HG03039 (cell line): ENCODE data around the gene POU2F2.

ENCODE experiments used
- ATAC-seq: cut with Tn5 transposase; IDR thresholded peaks from one replicate; pipeline ENCODE4 v1.9.1; 2021; ENCODE audit warnings: mild to moderate bottlenecking, moderate library complexity; ENCODE audit not compliant: unreplicated experiment

The POU2F2 gene

GRCh38 chr19:42129399-42130253 lies 2.6 kb downstream of the POU2F2 start:
- ATAC-seq: peak; percentile 41

GRCh38 chr19:42126574-42126973 lies 5.7 kb downstream of the POU2F2 start:
- no peak for ATAC-seq

DNA sequence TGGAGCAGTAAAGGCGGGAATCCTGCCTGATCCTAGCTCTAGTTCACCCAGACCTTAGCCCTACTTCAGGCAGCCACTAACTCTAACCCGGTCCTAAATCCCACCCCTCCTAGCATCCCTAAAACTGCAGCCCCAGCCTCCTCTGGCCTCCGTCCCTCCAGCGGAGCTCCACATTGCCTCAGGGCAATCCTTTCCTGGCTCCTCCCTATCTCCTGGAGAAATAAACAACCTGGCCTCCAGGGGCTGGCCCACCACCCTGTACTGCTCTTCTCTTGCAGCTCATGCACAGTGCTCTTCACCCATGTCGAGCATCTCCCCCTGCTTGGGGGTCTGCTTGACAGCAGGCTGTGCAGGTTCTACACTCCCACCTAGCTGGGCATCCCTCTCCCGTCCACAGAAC lies 6.7 kb downstream of the POU2F2 start:
- no peak for ATAC-seq

- ATAC-seq: no peak
Observed at GRCh38 chr19:42124386-42124901, 7.8 kb downstream of the POU2F2 start.

DNA sequence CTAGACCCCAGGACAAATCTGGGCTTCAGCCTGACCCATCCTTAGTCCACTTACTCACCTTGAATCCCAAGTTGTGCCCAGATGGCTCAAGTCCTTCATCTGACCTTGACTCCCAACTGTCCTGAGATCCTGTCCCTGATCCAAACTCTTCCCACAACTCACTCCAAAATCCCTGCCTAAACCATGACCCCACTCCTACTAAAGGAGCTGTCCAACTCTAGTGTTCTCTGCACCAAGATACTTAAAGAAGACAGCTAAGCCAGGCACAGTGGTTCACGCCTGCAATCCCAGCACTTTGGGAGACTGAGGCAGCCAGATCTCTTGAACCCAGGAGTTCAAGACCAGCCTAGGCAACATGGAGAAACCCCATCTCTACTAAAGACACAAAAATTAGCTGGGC lies 8.5 kb downstream of the POU2F2 start:
- ATAC-seq: no peak

DNA sequence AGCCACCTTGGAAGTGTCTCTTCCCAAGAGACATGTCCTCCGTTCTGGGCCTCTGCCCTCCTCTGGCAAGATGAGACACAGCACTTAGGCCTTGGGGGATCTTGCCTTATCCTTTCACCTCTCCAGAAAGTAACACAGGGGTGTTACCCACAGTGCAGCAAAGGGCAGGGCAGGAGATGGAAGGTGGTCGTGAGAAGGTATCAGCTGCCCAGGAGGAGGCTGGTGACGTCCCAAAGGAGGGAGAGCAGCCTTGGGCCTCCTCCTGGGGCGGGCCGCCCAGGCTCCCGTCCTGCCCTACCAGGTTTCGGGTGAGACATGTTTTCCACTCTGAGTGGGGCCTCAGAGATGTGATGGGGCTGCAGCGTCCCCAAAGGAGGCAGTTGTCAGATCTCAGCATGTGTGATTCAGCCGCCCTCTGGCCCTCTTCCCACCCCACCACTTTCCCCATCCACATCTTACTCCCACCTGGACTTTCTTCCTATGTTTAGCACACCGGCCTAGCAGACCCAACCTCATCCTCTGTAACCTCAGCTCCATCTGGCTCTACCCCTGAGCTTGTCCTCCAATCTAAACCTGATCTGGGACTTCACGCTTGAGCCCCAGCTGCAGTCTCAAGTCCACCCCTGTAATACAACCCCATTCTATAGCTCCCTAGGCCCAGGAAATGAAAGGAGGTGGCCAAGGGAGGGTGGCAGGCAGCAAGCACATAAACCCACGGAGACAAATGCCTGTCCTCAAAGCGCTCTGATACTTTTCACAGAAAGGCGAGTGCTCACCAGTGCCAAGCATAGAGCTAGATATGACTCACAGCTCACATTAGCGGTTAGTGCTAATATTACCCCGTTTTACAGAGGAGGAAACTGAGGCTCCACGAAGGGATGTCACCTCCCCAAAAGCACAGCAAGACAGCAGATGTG lies 9.3 kb downstream of the POU2F2 start:
- no peak for ATAC-seq

DNA sequence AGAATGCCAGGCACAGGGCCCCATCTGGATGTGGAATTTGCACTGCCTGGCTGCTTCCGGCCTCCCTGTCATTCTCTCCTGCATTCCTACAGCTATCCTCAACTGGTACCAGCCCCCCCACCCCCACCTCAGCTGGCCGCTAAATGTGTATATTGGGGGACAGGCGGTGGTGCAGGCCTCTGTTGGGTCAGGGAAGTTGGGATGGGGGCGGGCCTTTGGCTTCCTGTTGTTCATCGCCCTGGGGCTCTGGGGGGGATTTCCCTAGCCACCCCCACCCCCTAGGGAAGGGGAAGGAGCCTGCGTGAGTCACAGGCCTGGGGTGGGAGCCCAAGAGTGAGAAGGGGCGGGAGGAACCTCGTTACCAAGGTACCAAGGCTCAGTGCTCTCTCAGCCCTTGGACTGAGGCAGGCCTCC lies 10.6 kb downstream of the POU2F2 start:
- ATAC-seq: no peak

DNA sequence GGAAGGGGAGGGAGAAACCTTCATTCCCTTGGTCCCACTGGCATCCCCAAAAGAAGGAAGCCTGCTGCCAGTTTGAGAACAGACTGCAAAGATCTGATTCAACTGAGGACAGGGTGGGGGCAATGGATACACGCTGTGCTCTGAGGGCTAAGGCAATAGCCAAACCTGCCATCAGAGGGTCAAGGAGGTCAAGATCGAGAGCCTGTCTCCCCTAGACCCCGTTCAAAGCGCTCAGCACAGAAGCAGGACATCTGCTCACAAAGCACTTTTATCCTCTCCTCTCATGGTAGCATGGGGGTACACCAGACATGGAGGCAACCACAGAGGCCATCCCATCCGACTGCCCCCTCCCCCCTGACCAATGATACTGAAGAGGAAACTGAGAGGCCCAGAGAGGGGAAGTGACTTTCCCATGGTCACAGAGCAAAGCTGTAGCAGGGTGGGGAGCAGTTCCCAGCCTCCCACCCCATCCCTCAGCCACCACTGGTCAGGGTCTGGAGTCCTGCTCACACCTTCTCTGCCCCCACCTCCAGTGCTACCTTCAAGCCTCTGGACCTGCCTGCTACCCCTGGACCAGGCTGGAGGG lies 11.1 kb downstream of the POU2F2 start:
- ATAC-seq: no peak

- no peak for ATAC-seq
Observed at GRCh38 chr19:42120276-42120980, 11.8 kb downstream of the POU2F2 start.

DNA sequence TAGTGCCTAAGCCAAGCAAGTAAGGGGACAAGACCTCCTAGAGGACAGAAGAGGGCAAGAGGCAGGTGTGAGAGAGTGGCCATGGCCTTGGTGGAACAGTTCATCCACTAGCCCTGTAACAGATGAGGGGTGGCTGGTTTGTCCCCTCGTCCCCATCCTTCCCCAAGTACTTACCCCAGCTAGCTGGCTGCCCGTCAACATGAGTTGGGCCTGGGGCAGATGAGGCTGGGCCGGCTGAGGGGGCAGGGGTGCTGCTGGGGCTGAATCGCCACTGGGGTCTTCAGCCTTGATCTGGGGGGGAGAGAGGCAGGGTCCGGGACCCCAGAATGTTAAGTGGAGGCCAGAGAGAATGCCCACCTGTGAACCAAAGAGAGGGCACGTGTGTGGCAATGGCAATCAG lies 15.2 kb downstream of the POU2F2 start:
- ATAC-seq: no peak

DNA sequence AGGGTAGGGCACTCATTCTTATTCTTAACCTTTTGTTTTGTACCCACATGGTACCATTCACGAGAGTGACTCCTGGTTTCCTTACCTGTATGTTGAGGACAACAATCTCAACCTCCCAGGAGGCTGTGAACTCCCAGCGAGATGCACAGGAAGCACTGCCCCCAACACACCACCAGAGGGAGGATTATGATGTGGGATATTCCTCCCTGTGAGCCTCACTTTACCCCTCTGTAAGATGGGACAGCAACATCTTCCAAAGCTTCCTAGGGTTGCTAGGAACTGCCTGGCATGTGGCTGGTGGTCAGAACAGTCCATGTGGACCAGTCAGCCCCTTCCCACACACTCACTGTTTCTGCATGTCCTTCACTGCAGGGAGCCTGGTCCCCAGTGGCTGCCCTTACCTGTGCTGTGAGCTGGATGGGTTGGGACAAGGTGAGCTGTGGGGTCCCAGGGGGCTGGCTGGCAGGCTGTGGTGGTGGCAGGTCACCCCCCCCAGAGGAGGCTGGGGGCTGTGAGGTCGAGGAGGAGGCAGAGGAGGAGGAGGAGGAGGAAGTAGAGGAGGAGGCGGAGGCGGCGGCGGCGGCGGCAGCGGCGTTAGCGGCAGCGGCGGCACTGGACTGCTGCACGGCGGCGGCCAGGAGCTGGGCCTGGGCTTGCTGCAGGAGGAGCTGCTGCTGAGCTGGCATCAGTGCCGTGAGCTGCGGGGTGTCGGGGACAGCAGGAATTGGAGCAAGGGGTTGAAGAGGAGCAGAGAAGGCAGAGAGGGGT lies 15.8 kb downstream of the POU2F2 start:
- ATAC-seq: no peak

- no peak for ATAC-seq
Observed at GRCh38 chr19:42115705-42116104, 16.5 kb downstream of the POU2F2 start.

GRCh38 chr19:42115219-42115618 lies 17.0 kb downstream of the POU2F2 start:
- no peak for ATAC-seq

GRCh38 chr19:42114412-42114811 lies 17.8 kb downstream of the POU2F2 start:
- ATAC-seq: no peak

- no peak for ATAC-seq
Observed at GRCh38 chr19:42113641-42114348, 18.5 kb downstream of the POU2F2 start.

DNA sequence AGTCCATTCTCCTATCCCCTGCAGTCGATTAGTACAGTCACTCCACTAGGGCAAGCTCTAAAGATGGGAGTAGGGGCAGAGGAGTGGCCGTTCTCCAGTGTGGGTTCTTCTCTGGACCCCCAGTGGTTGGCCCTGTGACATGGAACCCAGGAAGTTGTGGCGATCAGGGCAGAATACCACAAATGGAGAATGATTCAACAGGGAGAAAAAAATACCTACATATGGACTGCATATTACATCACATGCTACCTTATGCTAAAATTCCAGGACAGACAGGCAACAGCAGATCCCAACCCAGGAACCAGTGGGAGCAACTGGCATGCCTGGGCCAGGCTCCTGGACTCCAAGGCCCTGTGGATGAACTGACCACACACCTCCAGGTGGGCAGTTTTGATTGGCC lies 20.4 kb downstream of the POU2F2 start:
- no peak for ATAC-seq

GRCh38 chr19:42111384-42111783 lies 20.9 kb downstream of the POU2F2 start:
- ATAC-seq: no peak

DNA sequence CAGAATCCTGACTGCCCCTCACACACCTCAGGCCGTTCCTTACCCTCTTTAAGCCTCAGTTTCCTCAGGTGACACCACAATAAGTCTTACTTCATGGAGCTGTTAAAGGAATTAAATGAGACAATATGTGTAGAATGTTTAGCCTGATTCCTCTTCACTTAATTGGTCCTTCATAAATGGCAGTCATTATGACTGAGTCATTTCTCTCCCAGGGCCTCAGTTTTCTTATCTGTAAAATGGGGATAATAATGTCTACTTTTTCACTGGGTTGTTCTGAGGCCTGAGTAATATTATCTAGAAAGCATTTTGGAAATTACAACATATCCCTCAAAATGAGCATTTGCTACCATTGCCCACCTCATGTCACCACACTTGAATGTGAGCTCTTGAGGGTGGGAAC lies 21.6 kb downstream of the POU2F2 start:
- no peak for ATAC-seq

GRCh38 chr19:42109896-42110295 lies 22.4 kb downstream of the POU2F2 start:
- no peak for ATAC-seq
